ENCODE measurements around the gene STKLD1. TPM values are rescaled to one million over a fixed set of nuclear protein-coding genes. Genes with fewer than 3 reads are reported as not detected.
A peak's percentile ranks its signal among the peaks of the same experiment; 100 is the strongest.

Gene STKLD1
- total RNA-seq, 1 donor from 2014 or later, result 1.6 TPM

DNA sequence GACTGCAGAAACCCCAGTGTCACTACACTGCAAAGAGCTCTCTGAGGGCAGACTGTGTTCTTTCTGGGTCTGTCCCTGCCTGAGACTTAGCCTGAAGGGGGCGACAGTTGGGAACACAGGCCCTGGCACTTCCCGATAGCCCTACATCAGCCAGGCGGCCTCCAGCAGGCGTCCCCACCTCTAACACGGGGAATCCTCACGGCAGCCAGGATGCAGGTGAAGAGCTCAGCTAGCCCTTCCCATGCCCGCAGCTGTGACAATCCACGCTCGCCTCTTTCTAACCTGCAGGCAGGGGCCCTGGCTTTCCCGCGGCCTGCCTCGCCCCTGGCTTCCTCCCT is 34.1 kb upstream of the STKLD1 start:
- H3K36me3 ChIP-seq, result peaks cover 76% of the 10 kb centered on the region
- intact Hi-C loops (cut with DNase I), result no loop called here
- H3K4me1 ChIP-seq, result peaks cover 29% of the 10 kb centered on the region
- peak overlapping the region; percentile 67 for H3K27ac ChIP-seq
- no peaks in the 10 kb centered on the region for H3K27me3 ChIP-seq (ENCODE audit: low read depth)
- TF ChIP-seq, protein P1, sequence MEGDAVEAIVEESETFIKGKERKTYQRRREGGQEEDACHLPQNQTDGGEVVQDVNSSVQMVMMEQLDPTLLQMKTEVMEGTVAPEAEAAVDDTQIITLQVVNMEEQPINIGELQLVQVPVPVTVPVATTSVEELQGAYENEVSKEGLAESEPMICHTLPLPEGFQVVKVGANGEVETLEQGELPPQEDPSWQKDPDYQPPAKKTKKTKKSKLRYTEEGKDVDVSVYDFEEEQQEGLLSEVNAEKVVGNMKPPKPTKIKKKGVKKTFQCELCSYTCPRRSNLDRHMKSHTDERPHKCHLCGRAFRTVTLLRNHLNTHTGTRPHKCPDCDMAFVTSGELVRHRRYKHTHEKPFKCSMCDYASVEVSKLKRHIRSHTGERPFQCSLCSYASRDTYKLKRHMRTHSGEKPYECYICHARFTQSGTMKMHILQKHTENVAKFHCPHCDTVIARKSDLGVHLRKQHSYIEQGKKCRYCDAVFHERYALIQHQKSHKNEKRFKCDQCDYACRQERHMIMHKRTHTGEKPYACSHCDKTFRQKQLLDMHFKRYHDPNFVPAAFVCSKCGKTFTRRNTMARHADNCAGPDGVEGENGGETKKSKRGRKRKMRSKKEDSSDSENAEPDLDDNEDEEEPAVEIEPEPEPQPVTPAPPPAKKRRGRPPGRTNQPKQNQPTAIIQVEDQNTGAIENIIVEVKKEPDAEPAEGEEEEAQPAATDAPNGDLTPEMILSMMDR (IDR thresholded peaks at IDR 0.05), result no peak
- DNase-seq, result no peak
- no peak overlapping the region for H3K4me3 ChIP-seq
- H3K9me3 ChIP-seq, result no peaks in the 10 kb centered on the region
- ATAC-seq, result no peak

DNA sequence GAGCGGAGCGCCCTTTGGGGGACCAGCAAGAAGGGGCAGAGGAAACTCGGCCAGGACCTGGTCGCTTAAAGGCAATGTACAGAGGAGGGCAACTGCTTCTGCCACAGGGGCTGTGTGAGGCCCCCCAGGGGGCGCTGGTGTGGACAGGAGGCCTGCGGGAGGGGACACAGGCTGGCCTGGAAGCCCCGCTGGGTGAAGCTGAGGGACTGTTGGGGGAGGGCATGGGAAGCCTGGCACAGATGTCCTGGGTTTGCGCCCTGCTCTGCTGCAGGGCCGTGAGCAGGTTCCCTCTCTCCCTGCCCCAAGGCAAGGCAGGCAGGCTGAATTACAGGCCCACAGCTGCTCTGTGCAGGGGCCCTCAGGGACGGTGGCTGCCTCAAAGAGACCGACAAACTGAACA is 33.6 kb upstream of the STKLD1 start:
- Histone ChIP-seq H3K9me3 (no peaks in the 10 kb centered on the region), H3K4me3 (no peak overlapping the region), H3K27ac (peak overlapping the region; percentile 67), H3K4me1 (peaks cover 30% of the 10 kb centered on the region), H3K27me3 (ENCODE audit: low read depth) (no peaks in the 10 kb centered on the region), H3K36me3 (peaks cover 76% of the 10 kb centered on the region)
- ATAC-seq (no peak), DNase-seq (peak; percentile 41)
- intact Hi-C loops (cut with DNase I), result no loop called here
- TF ChIP-seq, protein P1 (IDR thresholded peaks at IDR 0.05), result no peak

DNA sequence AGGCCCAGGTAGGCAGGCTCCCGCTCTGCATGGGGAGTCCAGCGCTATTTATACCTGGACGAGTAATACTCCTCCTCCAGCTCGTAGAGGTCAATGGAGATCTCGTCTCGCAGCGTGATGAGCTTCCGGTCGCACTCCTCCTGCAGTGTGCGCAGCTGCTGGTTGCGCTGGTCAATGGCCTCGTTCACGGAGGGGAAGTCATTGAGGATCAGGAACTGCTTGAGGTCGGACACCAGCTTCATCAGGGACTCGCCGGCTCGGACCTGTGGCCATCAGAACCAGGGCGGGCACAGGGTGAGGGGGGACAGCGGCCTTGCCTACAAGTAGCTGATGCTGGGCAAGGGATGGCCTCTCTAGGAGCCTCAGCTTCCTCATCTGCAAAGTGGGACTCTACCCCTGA is 32.1 kb upstream of the STKLD1 start:
- Histone ChIP-seq H3K4me1 (peaks cover 35% of the 10 kb centered on the region), H3K4me3 (no peak overlapping the region), H3K27ac (no peak overlapping the region), H3K27me3 (ENCODE audit: low read depth) (no peaks in the 10 kb centered on the region), H3K36me3 (peaks cover 75% of the 10 kb centered on the region), H3K9me3 (no peaks in the 10 kb centered on the region)
- intact Hi-C loops (cut with DNase I), result no loop called here
- ATAC-seq (no peak), DNase-seq (peak; percentile 31)
- TF ChIP-seq, protein P1 (IDR thresholded peaks at IDR 0.05), result no peak

DNA sequence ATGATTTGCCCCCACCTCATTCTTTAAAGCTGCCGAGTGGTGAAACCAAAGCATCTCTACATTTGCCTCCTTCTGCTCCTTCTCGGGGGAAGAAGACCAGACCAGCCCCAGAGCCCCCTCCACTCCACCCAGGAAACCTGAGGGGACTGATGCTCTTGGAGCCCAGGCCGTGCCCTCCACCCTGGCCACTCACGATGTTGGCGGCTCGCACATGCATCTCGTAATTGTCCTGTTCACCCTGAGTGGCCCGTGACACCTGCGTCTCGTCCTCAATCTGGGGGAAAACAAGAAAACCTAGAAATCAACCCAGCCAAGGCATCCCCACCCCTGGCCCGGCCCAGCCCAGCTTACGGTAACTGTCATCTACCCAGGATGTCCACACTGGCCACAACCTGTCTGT is 31.2 kb upstream of the STKLD1 start:
- H3K36me3 ChIP-seq, result peaks cover 75% of the 10 kb centered on the region
- DNase-seq, result no peak
- intact Hi-C loops (cut with DNase I), result no loop called here
- TF ChIP-seq, protein P1 (IDR thresholded peaks at IDR 0.05), result no peak
- H3K9me3 ChIP-seq, result no peaks in the 10 kb centered on the region
- H3K27ac ChIP-seq, result no peak overlapping the region
- peaks cover 44% of the 10 kb centered on the region for H3K4me1 ChIP-seq
- no peak overlapping the region for H3K4me3 ChIP-seq
- no peaks in the 10 kb centered on the region for H3K27me3 ChIP-seq (ENCODE audit: low read depth)
- ATAC-seq, result no peak

DNA sequence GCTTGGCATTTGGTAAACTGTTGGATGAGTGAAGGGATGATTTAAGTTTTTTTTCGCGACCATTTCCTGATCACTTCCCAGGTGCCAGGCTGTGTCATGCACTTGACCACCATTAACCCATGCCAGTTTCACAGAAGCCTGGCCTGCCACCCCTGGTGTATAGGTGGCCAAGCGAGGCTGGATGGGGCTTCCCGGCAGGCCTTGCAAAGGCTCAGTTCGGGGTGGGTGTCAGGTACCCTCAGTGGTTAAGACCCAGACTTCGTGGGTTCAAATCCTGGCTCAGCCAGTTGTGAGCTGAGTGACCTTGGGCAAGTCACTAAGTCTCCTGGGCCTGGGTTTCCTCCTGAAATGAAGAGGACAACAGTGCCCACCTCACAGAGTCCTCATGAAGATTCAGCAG is 30.6 kb upstream of the STKLD1 start:
- intact Hi-C loops (cut with DNase I), result no loop called here
- Histone ChIP-seq H3K9me3 (no peaks in the 10 kb centered on the region), H3K4me1 (peaks cover 47% of the 10 kb centered on the region), H3K27me3 (ENCODE audit: low read depth) (no peaks in the 10 kb centered on the region), H3K27ac (no peak overlapping the region), H3K36me3 (peaks cover 75% of the 10 kb centered on the region), H3K4me3 (no peak overlapping the region)
- ATAC-seq (no peak), DNase-seq (no peak)
- TF ChIP-seq, protein P1 (IDR thresholded peaks at IDR 0.05), result no peak
